ACHN (cell line): ENCODE measurements around the gene ARHGAP30.
A peak's percentile ranks its signal among the peaks of the same experiment; 100 is the strongest.
"Not testable (repeated sequence)": the region's sequence is repeated elsewhere in the genome, so short reads cannot be mapped to it uniquely, and the experiment has no call there.

Source experiments
- DNase-seq: peaks from one replicate; pipeline ENCODE4 v3.0.0-alpha.2; 2015
- in situ Hi-C: cut with HindIII; loops from 2 replicates; pipeline ENCODE4 v1.10.0; 2017; ENCODE audit warnings: low sequenced_read_pairs, low pct_ligation_motif_present, low pct_unique_long_range_greater_than_20kb

The ARHGAP30 gene

DNA sequence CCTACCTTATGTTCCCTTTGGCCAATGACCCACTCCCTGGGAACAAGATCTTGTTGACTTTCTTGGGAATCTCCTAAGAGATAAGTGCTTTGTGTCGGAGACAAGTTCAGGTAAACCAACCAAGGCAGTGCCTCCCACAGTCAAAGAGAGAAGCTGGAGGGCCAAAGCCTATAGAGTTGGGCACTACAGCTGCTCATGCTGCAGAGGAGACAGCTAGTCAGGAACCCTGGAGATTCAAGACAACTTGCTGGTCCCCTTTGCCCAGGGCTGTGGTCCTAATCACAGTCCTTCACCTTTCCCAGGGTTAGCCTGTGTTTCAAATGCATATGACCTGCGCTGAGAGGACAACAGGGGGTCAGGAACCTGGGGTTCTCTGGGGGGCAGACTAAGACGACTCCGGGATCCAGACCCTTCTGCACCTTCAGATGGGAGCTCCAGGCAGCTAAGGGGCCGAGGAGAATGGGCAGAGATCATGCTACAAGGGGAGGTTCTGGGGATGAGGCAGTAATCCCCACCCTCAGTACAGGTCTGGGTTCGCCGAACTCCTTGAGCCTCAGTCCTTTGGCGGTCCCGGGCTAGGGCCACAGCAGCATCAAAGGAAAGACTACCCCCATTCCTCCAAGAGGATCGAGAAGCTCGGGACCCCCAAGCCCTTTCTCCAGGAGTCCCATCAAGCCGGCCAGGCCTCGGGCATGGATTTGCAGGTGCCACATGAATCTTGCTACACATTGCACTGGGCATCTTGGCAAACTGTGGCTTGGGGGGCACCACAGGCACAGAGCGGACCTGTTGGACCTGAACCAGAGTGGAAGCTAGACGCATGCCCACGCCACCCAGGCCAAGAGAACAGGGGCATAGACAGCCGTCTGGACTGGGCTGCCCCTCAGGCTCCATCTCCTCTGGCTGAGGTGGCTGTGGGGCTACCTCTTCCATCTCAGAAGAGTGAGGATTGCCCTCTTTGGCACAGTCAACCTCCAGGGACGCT lies 22.0 kb downstream of the ARHGAP30 start:
- in situ Hi-C loops: no loop called here
- no peak for DNase-seq

GRCh38 chr1:161046605-161047228 lies 23.0 kb downstream of the ARHGAP30 start:
- in situ Hi-C loops: no loop called here
- no peak for DNase-seq

DNA sequence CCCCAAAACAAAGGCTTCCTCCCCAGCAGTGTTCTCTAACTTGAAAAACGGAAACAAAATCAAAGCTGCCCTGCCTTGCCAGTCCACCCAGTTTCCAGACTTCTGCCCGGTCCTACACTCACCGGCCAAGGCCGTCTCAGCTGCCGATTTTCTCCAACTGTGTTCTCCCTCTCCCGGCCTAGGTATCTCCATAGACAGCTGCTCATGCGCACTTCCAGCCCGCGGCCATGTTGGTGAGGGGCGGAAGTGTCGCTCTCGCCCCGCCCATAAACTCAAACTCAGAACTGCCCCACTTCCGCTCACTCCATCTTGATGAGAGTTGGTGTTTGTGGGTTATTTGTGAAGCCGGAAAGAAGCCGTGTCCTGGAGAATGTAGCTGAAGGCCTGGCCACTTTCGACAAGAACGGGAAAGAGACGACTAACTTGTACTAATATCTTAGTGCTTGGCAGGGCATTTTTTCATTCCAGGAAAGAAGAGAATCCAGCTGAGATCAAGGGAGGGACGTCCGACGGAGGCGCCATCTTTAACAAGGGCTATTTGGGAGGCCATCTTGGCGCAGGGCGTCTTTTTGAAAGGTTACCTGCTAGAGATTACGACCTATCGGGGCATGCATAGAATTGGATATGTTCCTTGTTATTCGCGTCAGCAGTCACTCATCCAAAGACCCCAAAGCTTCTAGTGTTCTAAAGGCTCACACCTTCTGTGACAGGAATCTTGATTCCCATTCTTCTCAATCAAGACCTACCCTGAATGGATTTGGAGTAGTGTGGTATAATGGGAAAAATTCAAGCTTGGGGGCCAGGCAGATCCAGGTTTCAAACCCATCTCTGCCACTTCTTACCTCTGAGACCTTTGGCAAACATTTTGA lies 23.7 kb downstream of the ARHGAP30 start, which contains the start of gene USF1:
Gene USF1 (minus strand): TSS at position 242 of the 869 bp plus-strand sequence. CDS start 2,702 bp downstream, outside the sequence.
- in situ Hi-C loops: no loop called here
- DNase-seq: peak; percentile 97

DNA sequence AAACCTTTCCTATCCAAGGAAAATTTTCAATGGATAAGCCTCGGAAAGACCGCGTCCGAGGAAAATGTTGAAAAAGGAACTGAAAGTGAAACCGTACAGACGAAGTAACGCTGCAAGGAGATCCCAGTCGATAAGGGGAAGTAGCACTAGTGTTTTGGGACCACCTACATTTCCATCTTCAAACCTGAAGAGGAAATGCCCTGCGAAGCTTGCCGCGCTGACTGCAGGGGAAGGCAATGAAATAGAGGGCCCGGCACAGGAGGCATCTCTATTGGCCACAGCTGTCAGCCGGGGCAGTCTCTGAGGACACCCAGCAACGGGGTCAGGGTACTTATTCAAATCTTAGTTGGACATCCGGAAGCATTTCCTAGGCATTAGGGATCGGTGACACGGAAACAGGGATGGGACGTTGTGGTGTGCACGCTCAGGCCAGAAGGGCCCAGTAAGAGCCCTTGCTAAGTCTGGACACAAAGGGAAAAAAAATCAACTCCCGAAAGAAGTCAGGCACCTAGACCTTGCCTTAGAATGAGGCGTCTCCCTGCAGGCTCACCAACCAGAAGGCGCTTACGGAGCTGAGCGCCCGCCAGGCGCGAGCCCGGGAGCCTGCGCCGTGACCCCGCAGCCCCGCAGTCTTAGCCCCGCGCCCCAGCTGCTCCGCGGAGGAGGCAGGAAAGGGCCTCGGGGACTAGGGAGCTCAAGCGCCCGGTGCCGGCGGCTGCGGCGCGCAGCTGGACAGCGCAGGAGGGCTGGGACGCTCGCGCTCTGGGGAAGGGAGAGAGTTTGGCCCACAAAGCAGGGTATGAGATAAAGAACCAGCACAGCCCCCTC lies 24.6 kb downstream of the ARHGAP30 start:
- in situ Hi-C loops: no loop called here
- DNase-seq: peak; percentile 63

- in situ Hi-C loops: no loop called here
- DNase-seq: no peak
Measured at GRCh38 chr1:161044535-161044907, 25.2 kb downstream of the ARHGAP30 start.

GRCh38 chr1:161039546-161039945 lies 30.1 kb downstream of the ARHGAP30 start:
- in situ Hi-C loops: no loop called here
- no peak for DNase-seq

DNA sequence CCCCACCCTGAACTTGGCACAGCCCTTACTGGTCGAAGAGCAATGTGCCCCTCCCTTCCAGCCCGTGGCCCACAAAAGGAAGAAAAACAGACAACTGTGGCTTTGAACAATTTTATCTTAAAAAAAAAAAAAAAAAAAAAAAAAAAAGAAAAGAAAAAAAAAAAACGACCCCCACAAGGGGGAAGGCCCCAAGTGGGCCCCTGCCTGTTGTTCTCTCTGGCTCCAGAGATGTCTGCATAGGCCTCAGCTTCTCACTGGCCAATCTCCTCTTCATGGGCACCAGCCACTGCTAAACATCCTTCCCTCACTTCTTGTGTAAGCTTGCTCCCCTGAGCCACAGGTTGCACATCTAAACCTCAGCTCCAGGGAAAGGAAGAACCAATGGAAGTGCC lies 30.5 kb downstream of the ARHGAP30 start:
- no peak for DNase-seq
- in situ Hi-C loops: no loop called here

GRCh38 chr1:161038523-161039153 lies 31.1 kb downstream of the ARHGAP30 start, which contains the start of gene TSTD1:
Gene TSTD1, minus strand, starts transcription at chr1:161038964. Its CDS starts 75 bp downstream, at chr1:161038889.
- DNase-seq: peak; percentile 66
- in situ Hi-C loops: no loop called here

DNA sequence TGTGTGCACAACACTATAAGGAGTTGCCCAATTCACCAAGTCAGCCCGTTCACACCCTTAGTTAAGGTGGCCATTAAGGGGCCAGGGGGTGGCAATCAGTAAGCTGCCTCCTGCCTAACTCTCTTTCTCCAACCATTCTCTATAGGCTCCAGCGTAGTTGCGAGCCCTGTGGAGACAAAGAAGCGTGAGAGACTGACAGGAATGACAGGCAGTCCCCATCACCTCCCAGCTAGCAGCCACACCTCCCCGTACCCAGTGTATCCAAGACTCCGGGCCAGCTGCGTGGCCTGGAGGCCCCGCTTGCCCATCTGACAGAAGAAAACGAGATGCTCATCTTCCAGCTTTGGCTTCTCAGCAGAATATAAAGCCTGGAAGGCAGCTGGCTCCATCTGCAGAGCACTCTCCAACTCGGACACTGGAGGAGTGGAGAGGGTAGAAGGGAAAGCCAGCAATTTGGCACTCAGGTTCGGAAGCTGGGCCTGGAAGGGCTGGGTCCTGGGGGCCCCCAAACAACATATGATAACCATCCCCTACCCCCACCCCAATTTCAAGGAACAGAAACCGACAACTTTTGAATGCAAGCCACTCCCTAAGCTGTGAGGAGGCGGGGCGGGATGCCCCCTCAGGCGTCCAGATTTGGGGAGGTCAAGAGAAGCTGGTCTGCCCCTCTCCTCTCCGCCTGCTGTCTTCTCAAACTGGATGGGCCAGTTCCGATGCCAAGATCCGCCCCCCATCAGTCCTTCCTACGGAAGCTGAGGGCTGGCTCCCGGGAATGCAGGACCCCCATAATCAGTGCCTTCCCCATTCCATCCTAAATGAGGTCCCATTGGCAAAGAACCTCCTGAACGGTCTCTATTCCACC lies 31.8 kb downstream of the ARHGAP30 start:
- in situ Hi-C loops: no loop called here
- no peak for DNase-seq

DNA sequence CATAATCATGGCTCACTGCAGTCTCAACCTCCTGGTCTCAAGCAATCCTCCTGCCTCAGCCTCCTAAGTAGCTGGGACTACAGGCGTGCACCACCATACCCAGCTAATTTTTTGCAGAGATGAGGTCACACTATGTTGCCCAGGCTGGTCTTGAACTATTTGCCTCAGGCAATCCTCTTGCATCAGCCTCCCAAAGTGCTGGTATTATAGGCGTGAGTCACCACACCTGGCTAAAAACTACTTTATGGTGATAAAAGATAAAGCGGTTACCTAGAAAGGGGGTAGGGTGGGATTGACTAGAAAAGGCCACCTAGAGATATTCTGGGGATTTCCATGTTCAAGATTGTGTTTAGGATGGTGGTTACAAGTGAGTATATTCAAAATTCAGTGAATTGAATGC lies 35.9 kb downstream of the ARHGAP30 start:
- in situ Hi-C loops: no loop called here
- DNase-seq: no peak

- in situ Hi-C loops: no loop called here
- no peak for DNase-seq
Measured at GRCh38 chr1:161032409-161032808, 37.3 kb downstream of the ARHGAP30 start.

DNA sequence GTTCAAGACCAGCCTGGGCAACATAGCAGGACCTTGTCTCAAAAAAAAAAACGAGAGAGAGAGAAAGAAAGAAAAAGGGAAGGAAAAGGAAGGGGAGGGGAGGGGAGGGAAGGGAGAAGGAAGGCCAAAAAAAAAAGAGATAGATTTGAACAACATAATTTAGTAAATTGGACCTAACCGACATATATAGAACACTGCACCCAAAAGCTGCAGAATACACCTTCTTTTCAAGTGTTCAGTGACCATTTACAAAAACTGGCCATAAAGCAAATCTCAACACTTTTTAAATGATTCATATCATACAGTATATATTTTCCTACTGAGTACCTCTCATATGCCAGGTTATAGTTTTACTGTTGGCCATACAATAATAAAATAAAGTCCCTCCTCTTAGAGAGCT lies 37.8 kb downstream of the ARHGAP30 start:
- in situ Hi-C loops: no loop called here
- no peak for DNase-seq

DNA sequence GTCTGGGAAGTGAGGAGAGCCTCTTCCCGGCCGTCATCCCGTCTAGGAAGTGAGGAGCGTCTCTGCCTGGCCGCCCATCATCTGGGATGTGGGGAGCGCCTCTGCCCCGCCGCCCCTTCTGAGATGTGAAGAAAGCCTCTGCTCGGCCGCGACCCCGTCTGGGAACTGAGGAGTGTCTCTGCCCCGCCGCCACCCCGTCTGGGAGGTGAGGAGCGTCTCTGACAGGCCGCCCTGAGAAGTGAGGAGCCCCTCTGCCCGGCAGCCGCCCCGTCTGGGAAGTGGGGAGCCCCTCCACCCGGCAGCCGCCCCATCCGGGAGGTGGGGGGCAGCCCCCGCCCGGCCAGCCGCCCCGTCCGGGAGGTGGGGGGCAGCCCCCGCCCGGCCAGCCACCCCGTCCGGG lies 40.2 kb downstream of the ARHGAP30 start:
- DNase-seq, in situ Hi-C loops: not testable (repeated sequence)

DNA sequence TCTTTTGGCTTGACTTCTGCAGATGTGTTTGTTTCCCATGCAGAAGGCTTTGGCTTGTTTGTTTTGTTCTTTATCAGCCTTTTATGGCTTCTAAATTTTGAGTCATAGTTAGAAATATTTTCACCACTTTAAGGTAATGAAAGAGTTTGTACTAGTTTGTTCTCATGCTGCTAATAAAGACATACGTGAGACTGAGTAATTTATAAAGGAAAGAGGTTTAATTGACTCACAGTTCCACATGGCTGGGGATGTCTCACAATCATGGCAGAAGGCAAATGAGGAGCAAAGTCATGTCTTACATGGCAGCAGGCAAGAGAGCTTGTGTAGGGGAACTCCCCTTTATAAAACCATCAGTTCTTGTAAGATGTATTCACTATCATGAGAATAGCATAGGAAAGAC lies 42.7 kb downstream of the ARHGAP30 start:
- in situ Hi-C loops, DNase-seq: not testable (repeated sequence)

DNA sequence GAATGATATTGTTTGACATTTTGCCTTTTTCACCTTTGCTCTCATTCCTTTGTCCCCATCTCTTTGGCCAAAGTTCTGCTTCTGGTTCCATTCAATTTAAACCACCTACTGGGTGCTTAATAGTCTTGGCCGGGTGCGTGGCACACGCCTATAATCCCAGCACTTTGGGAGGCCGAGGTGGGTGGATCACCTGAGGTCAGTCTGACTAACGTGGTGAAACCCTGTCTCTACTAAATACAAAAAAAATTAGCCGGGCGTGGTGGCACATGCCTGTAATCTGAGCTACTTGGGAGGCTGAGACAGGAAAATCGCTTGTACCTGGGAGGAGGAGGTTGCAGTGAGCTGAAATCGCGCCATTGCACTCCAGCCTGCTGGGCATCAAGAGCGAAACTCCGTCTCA lies 47.3 kb downstream of the ARHGAP30 start:
- in situ Hi-C loops, DNase-seq: not testable (repeated sequence)

DNA sequence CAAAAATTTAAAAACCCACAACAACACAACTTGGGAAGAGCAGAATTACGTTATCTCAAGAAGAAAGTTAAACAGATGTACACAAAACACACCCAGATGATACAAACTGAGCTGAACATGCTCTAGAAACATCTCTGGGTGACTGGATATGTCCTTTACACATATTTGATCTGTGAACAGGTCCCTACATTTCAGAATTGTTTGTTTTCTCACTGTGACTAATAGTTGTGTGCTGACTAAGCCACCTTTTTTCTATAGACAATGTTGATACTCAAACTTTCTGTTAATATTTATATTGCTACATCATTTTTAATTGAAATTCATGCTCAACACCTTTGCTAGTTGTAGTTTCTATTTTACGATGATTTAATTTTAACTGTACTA lies 47.7 kb downstream of the ARHGAP30 start:
- in situ Hi-C loops: no loop called here
- DNase-seq: no peak
